GM19468 (cell line): ENCODE data around the gene METAP1D.

Source experiments
- ATAC-seq: cut with Tn5 transposase; IDR thresholded peaks from one replicate; pipeline ENCODE4 v1.9.1; 2021; ENCODE audit warnings: mild to moderate bottlenecking, moderate library complexity, moderate number of reproducible peaks; ENCODE audit not compliant: unreplicated experiment; ENCODE audit errors: extremely low read depth

METAP1D gene

GRCh38 chr2:172089005-172089504 is 89.3 kb downstream of the METAP1D start:
- ATAC-seq, result no peak

- ATAC-seq, result no peak
Observed at GRCh38 chr2:172089633-172090032, 89.9 kb downstream of the METAP1D start.

GRCh38 chr2:172090044-172090961 is 90.5 kb downstream of the METAP1D start:
- ATAC-seq, result no peak

GRCh38 chr2:172091000-172091641 is 91.4 kb downstream of the METAP1D start:
- ATAC-seq, result no peak

- ATAC-seq, result no peak
Observed at GRCh38 chr2:172091761-172092566, 92.2 kb downstream of the METAP1D start.

GRCh38 chr2:172092716-172093415 is 93.1 kb downstream of the METAP1D start:
- ATAC-seq, result no peak

GRCh38 chr2:172093416-172094293 is 93.9 kb downstream of the METAP1D start:
- ATAC-seq, result no peak

GRCh38 chr2:172094294-172095145 is 94.8 kb downstream of the METAP1D start:
- no peak for ATAC-seq

- no peak for ATAC-seq
Observed at GRCh38 chr2:172095146-172095904, 95.6 kb downstream of the METAP1D start.

GRCh38 chr2:172095905-172096625 is 96.3 kb downstream of the METAP1D start:
- ATAC-seq, result no peak

- no peak for ATAC-seq
Observed at GRCh38 chr2:172096626-172097547, 97.1 kb downstream of the METAP1D start.

- ATAC-seq, result no peak
Observed at GRCh38 chr2:172097557-172098131, 97.9 kb downstream of the METAP1D start.

- ATAC-seq, result no peak
Observed at GRCh38 chr2:172098287-172098649, 98.5 kb downstream of the METAP1D start.

- ATAC-seq, result no peak
Observed at GRCh38 chr2:172098650-172099471, 99.1 kb downstream of the METAP1D start.
